ENCODE data around the gene CYP4F22. TPM values are rescaled to one million over a fixed set of nuclear protein-coding genes. Genes with fewer than 3 reads are reported as not detected.

The CYP4F22 gene
- total RNA-seq, 2 experiments from 2014 or later = not detected

DNA sequence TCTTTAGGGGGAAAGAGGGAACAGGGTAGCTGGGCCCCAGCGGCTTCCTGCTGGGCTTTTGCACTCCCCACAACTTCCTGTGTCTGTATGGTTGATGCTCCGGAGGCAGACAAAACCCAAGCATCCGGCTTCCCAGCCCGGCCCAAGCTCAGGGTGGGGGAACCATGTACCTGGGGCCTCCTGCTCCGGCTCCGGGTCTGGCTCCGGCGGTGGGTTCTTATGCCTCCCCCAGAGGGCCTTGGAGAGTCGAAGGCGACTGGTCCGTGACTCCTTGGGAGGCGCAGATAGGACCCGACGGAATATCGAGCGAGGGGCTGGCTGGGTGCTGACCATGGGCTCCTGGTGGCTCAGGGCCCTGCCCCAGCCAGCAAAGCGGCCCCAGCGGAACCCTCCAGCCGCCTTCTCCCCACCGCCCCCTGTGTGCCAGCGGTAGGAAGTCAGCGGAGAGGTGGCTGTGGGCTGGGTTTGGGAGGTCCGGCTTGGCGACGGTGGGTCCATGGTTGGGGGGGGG is 44.4 kb upstream of the CYP4F22 start:
- Histone ChIP-seq H3K79me2 (ENCODE audit: insufficient read depth, low read depth, low read length) (peaks cover 12% of the 10 kb centered on the region; the same call in 1 of the 2 replicates), H3K9me2 (ENCODE audit: insufficient read depth, low read length) (no peaks in the 10 kb centered on the region), H4K20me1 (ENCODE audit: insufficient read depth, low read length) (no peaks in the 10 kb centered on the region), H2AFZ (ENCODE audit: low read length) (peak overlapping the region; percentile 47; the same call in 1 of the 2 replicates), H3K4me1 (ENCODE audit: insufficient read depth, low read length, poor library complexity, severe bottlenecking) (peaks cover 33% of the 10 kb centered on the region), H3K36me3 (ENCODE audit: insufficient read depth, low read length) (peaks cover 26% of the 10 kb centered on the region), H3K27ac (ENCODE audit: low read depth, low read length, poor library complexity, severe bottlenecking) (peak overlapping the region; percentile 86), H3K9me3 (ENCODE audit: low read length) (no peaks in the 10 kb centered on the region), H3K4me2 (ENCODE audit: low read length) (peak overlapping the region; percentile 94), H3K4me3 (ENCODE audit: low read depth, low read length, poor library complexity, severe bottlenecking) (peak overlapping the region; percentile 85)
- ChIA-PET POLR2A (interaction anchor here (0.6 to 1.7 kb wide), 4 partner anchors 11 to 330 kb away, joined by 3 to 7 read pairs (median 4); partner anchors contain the start of gene AKAP8L), CTCF (ENCODE audit: unreplicated experiment) (interaction anchor here (0.6 kb wide), 1 partner anchor 107 kb away, joined by 4 read pairs; no protein-coding TSS in a partner anchor)
- peak; percentile 85 for DNase-seq (ENCODE audit: low spot score)
- no TSS peak for BruUV-seq (replicated peaks)
- intact Hi-C loops (cut with micrococcal nuclease; ENCODE audit: unreplicated experiment) = loop anchor here (1.0 to 10.0 kb wide), 2 partner anchors 45 to 91 kb away; no protein-coding TSS in a partner anchor
- TF ChIP-seq, protein P1, sequence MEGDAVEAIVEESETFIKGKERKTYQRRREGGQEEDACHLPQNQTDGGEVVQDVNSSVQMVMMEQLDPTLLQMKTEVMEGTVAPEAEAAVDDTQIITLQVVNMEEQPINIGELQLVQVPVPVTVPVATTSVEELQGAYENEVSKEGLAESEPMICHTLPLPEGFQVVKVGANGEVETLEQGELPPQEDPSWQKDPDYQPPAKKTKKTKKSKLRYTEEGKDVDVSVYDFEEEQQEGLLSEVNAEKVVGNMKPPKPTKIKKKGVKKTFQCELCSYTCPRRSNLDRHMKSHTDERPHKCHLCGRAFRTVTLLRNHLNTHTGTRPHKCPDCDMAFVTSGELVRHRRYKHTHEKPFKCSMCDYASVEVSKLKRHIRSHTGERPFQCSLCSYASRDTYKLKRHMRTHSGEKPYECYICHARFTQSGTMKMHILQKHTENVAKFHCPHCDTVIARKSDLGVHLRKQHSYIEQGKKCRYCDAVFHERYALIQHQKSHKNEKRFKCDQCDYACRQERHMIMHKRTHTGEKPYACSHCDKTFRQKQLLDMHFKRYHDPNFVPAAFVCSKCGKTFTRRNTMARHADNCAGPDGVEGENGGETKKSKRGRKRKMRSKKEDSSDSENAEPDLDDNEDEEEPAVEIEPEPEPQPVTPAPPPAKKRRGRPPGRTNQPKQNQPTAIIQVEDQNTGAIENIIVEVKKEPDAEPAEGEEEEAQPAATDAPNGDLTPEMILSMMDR (conservative IDR thresholded peaks at IDR 0.05; ENCODE audit: low read length) = peak; percentile 26; the same call in 1 of the 2 replicates
- TF ChIP-seq EZH2phosphoT487 (IDR thresholded peaks at IDR 0.05; ENCODE audit: borderline replicate concordance, low read depth, low read length) = no peak

DNA sequence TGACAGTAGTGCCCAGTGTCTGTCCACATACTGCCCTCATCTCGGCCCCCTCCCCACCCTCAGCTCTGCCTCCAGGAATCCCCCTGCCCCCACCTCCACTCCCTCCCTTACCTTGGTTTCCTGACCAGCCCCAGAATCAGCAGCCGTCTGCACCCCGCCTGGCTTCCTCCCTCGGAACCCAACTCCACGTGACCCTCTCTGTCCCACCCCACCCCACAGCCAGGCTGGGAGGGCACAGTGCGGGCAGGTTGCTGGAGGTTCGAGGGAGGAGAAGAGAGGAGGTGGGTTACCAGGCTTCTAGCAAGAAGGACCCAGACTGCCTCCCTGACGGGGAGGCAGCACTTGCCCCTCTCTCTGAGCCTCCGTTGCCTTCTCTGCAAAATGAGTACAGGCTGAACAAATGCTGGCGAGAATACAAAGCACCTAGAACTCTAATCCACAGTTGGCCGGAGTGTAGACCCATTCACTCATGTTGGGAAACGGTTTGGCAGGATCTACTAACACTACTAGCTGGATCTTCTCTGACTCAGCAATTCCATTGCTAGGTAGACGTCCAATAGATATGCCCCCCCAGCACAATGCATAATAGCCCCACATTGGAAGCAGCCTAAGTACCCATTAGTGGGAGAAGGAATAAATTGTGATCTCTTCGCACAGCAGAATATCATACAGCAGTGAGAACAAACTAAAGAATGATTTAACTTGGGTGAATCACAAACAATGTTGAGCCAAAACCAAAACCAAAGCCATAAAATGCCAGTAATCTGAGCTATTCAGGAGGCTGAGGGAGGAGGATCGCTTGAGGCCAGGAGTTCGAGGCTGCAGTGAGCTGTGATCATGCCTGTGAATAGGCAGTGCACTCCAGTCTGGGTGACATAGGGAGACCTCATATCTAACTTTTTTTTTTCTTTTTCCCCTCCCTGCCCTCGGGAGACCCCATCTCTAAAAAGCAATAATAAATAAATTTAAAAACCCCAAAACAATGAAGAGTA is 43.6 kb upstream of the CYP4F22 start, which contains the start of gene RASAL3:
RASAL3 (minus strand) TSS at position 151 of the 992 bp plus-strand sequence. CDS start 186 bp downstream, outside the sequence.
- ChIA-PET POLR2A (interaction anchor here (1.7 kb wide), 1 partner anchor 45 kb away, joined by 7 read pairs; the partner anchor contains the start of gene AKAP8L), CTCF (ENCODE audit: unreplicated experiment) (no interaction called here)

More for the DNA sequence above, 43.6 kb upstream of the CYP4F22 start, which contains the start of gene RASAL3:
- H3K9me3 ChIP-seq (ENCODE audit: low read length) = no peaks in the 10 kb centered on the region
- H3K4me2 ChIP-seq (ENCODE audit: low read length) = peak within 1 kb of the TSS; percentile 94
- TF ChIP-seq EZH2phosphoT487 (IDR thresholded peaks at IDR 0.05; ENCODE audit: borderline replicate concordance, low read depth, low read length) = no peak
- no peaks in the 10 kb centered on the region for H3K9me2 ChIP-seq (ENCODE audit: insufficient read depth, low read length)
- BruUV-seq (replicated peaks) = TSS peak; percentile 87
- H4K20me1 ChIP-seq (ENCODE audit: insufficient read depth, low read length) = no peaks in the 10 kb centered on the region
- peak within 1 kb of the TSS; percentile 86 for H3K27ac ChIP-seq (ENCODE audit: low read depth, low read length, poor library complexity, severe bottlenecking)
- H3K4me1 ChIP-seq (ENCODE audit: insufficient read depth, low read length, poor library complexity, severe bottlenecking) = peaks cover 33% of the 10 kb centered on the region
- peaks cover 21% of the 10 kb centered on the region for H3K36me3 ChIP-seq (ENCODE audit: insufficient read depth, low read length)
- peaks cover 12% of the 10 kb centered on the region; the same call in 1 of the 2 replicates for H3K79me2 ChIP-seq (ENCODE audit: insufficient read depth, low read depth, low read length)
- intact Hi-C loops (cut with micrococcal nuclease; ENCODE audit: unreplicated experiment) = loop anchor here (1.0 to 10.0 kb wide), 2 partner anchors 45 to 90 kb away; no protein-coding TSS in a partner anchor
- peak within 1 kb of the TSS; percentile 85 for H3K4me3 ChIP-seq (ENCODE audit: low read depth, low read length, poor library complexity, severe bottlenecking)
- peak within 1 kb of the TSS; percentile 58 for H2AFZ ChIP-seq (ENCODE audit: low read length)
- DNase-seq (ENCODE audit: low spot score) = peak; percentile 68
